Coronary artery (tissue), 2 donors: Measurements from ENCODE around the gene TSPAN14.
"Not testable (repeated sequence)": the region's sequence is repeated elsewhere in the genome, so short reads cannot be mapped to it uniquely, and the experiment has no call there.

Experiments used
- DNase-seq: peaks from one replicate; pipeline ENCODE4 v3.0.0-alpha.2; 2017; ENCODE audit warnings: low spot score
- H3K27ac ChIP-seq, 2 donors: fragments of 200-600 bp; sonication (generic); one replicate each; pipeline ENCODE4 v1.5.1; 2016 to 2019
- H3K4me3 ChIP-seq: fragments of 200-600 bp; sonication (generic); 2 replicates; pipeline ENCODE4 v1.5.1; 2016; ENCODE audit warnings: mild to moderate bottlenecking, moderate library complexity
- TF ChIP-seq, protein P1 (sequence below): fragments of 200-600 bp; sonication (generic); IDR thresholded peaks from one replicate; pipeline ENCODE4 v1.5.1; 2019; ENCODE audit warnings: antibody characterized with exemption

TSPAN14 gene

DNA sequence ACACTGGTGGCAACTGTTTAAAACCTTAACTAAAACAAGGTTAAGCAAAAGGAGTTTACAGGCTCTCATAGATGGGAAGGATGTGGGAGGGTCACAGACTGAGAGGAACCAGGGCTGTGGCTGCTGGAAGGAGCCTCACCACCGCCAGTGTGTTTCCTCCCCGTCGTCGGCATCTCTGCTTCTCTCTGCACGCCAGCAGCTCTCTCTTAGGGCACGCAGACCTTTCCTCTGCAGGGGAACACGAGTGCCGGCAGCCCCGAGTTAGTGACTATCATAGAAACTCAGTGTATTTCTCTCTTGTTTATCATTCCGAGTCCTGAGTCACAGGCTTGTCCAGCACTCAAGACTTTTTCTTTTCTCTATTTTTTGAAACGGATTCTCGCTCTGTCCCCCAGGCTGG is 75.5 kb downstream of the TSPAN14 start:
- H3K4me3 ChIP-seq, result no peak overlapping the region
- no peak overlapping the region for H3K27ac ChIP-seq
- TF ChIP-seq, protein P1, sequence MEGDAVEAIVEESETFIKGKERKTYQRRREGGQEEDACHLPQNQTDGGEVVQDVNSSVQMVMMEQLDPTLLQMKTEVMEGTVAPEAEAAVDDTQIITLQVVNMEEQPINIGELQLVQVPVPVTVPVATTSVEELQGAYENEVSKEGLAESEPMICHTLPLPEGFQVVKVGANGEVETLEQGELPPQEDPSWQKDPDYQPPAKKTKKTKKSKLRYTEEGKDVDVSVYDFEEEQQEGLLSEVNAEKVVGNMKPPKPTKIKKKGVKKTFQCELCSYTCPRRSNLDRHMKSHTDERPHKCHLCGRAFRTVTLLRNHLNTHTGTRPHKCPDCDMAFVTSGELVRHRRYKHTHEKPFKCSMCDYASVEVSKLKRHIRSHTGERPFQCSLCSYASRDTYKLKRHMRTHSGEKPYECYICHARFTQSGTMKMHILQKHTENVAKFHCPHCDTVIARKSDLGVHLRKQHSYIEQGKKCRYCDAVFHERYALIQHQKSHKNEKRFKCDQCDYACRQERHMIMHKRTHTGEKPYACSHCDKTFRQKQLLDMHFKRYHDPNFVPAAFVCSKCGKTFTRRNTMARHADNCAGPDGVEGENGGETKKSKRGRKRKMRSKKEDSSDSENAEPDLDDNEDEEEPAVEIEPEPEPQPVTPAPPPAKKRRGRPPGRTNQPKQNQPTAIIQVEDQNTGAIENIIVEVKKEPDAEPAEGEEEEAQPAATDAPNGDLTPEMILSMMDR, result no peak
- no peak for DNase-seq

DNA sequence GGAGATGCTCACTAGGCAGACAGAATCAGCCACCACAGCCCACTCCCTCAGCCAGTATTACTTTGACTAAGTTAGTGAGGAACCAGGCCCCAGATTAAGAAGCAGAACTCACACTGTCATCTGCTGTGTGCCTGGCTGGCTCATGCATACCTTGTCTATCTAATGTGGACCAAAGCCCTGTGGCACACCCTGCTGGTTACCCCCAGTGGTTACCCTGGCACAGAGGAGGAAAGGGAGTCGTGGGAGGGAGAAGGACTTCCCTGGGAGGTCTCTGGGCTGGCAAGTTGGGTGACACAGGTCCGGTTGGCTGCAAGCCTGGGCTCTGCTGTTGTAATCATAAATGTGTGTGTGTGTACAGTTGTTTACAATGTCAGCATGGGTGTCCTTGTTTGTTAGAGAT is 76.1 kb downstream of the TSPAN14 start:
- TF ChIP-seq, protein P1, result no peak
- Histone ChIP-seq H3K27ac (no peak overlapping the region), H3K4me3 (no peak overlapping the region)
- DNase-seq, result no peak

DNA sequence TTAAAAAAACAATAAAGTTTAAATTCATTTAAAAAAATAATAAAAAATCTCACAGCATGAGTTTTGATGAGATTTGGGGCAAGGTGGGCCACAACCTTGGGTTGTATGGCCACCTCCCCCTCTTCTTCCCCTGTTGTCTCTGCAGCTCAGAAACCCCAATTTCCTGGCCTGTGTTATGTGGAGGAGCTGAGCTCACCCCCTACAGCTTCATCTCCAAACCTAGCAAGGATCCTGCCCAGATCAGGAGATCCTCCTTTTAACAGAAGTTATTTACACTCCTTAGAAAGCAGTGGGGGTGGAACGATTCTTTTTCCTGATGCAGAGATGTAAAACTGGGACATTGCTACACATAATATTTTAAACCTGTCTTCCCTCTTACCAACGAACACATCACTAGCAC is 76.7 kb downstream of the TSPAN14 start:
- Histone ChIP-seq H3K4me3 (no peak overlapping the region), H3K27ac (no peak overlapping the region)
- no peak for DNase-seq
- TF ChIP-seq, protein P1, result no peak

- no peak for DNase-seq
- Histone ChIP-seq H3K27ac (no peak overlapping the region), H3K4me3 (no peak overlapping the region)
Measured at GRCh38 chr10:80532571-80532970, 78.5 kb downstream of the TSPAN14 start.

DNA sequence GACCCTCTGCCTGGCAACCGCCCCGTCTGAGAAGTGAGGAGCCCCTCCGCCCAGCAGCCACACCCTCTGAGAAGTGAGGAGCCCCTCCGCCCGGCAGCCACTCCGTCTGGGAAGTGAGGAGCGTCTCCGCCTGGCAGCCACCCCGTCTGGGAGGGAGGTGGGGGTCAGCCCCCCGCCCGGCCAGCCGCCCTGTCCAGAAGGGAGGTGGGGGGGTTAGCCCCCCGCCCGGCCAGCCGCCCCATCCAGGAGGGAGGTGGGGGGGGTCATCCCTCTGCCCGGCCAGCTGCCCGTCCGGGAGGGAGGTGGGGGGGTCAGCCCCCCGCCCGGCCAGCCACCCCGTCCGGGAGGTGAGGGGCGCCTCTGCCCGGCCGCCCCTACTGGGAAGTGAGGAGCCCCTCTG is 79.9 kb downstream of the TSPAN14 start:
- H3K4me3 ChIP-seq, DNase-seq, H3K27ac ChIP-seq: not testable (repeated sequence)

More at GRCh38 chr10:80532571-80532970, 78.5 kb downstream of the TSPAN14 start:
- TF ChIP-seq, protein P1, result no peak

DNA sequence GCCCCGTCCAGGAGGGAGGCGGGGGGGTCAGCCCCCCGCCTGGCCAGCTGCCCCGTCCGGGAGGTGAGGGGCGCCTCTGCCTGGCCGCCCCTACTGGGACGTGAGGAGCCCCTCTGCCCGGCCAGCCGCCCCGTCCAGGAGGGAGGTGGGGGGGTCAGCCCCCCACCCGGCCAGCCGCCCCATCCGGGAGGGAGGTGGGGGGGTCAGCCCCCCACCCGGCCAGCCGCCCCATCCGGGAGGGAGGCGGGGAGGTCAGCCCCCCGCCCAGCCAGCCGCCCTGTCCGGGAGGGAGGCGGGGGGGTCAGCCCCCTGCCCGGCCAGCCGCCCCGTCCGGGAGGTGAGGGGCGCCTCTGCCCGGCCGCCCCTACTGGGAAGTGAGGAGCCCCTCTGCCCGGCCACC is 80.5 kb downstream of the TSPAN14 start:
- H3K4me3 ChIP-seq, H3K27ac ChIP-seq, DNase-seq: not testable (repeated sequence)

- Histone ChIP-seq H3K27ac (peak overlapping the region in 1 of 2 donors; percentile 52), H3K4me3 (peak overlapping the region; percentile 57)
- peak; percentile 73 for DNase-seq
- TF ChIP-seq, protein P1, result no peak
Measured at GRCh38 chr10:80535671-80536360, 81.7 kb downstream of the TSPAN14 start.

DNA sequence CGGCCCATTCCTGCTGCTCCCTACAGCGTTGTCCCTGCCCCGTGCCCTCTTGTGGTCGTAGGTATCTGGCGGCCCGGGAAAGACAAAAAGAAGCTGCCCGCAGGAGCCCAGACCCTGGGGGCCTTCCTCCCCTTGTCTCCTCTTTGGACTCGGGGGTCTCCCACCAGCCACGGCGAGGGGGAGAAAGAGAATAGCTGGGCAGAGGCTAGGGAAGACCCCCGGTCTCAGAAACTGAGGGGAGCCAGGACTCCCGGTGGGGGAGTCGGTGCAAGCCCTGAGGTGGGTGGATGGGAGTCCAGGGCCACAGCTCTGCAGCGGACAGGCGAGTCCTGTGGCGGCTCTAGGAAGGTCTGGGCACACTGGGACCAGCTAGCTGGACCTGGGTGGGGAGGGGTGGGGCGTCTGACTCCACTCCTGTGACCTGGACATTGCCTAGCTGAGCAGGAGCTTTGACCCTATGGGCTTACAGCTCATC is 82.3 kb downstream of the TSPAN14 start:
- Histone ChIP-seq H3K27ac (peak overlapping the region in 1 of 2 donors; percentile 52), H3K4me3 (peak overlapping the region; percentile 57)
- DNase-seq, result no peak
- TF ChIP-seq, protein P1, result no peak
